GM12874 (cell line): ENCODE results near the gene CNNM2.

ENCODE experiments used
- CTCF ChIP-seq: IDR thresholded peaks from 2 replicates; pipeline ENCODE4 v1.5.1; 2011; ENCODE audit warnings: low read depth, mild to moderate bottlenecking, control low read depth, low read length, moderate library complexity; ENCODE audit not compliant: insufficient read depth

The CNNM2 gene

DNA sequence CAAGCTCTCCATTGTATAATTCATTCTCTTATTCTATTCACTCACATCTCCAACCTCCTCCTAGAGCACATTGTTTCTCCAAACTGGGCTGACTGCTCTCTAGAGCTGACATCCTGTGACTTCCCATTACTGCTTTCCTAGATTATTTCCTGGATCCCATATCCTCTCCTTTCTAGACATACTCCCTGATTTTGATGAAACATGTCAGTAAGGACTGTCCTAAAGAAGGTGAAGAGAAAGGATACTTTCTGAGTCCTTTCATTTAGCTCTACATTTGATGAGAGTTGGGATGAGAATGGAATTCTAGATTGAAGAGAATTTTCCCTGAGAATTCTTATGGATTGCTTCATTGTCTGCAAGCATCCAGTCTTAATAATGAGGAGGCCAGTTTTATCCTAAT, 78.8 kb downstream of the CNNM2 start:
- TF ChIP-seq CTCF, result no peak

DNA sequence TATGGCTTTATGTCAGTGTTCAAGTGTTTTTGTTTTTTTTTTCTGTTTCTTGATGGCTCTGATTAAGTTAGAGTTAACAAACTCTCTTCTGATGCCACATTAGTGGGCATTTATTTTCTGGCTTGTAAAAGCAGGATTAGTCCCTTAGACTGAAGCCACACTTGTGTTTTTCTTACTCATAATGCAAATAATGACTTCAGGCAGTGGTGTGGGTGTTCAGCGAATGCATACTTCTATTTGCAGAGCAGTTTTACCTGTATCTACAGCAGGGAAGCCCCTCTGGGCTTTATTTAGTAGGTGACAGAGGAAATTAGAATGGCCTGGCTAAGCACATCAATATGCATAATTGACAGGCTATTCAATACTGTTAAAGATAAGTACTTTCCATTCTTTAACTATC, 79.9 kb downstream of the CNNM2 start:
- TF ChIP-seq CTCF, result no peak

- TF ChIP-seq CTCF, result no peak
These were observed 80.4 kb downstream of the CNNM2 start for GRCh38 chr10:102998399-102998907.

- no peak for TF ChIP-seq CTCF
These were observed 88.9 kb downstream of the CNNM2 start for GRCh38 chr10:103007017-103007416.

DNA sequence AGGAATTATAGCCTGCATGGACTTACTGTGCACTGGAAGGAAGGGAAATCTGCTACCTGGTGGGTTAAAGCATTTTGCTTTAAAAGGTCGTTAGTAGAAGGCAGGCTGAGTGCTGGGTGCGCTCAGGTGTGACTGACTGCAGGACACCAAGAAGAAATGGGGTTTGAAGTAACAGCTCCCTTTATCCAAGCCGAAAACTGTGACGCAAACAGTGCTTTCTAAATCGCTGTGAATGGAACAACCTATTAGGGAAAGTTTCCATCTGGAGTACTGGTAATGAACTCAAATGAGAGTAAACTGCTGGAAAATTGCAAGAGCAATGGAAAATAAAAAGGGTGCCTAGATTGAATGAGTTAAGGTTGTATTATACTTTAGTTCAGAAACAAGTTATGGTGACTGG, 95.3 kb downstream of the CNNM2 start:
- TF ChIP-seq CTCF, result no peak

GRCh38 chr10:103019425-103019824, 101.3 kb downstream of the CNNM2 start:
- no peak for TF ChIP-seq CTCF

DNA sequence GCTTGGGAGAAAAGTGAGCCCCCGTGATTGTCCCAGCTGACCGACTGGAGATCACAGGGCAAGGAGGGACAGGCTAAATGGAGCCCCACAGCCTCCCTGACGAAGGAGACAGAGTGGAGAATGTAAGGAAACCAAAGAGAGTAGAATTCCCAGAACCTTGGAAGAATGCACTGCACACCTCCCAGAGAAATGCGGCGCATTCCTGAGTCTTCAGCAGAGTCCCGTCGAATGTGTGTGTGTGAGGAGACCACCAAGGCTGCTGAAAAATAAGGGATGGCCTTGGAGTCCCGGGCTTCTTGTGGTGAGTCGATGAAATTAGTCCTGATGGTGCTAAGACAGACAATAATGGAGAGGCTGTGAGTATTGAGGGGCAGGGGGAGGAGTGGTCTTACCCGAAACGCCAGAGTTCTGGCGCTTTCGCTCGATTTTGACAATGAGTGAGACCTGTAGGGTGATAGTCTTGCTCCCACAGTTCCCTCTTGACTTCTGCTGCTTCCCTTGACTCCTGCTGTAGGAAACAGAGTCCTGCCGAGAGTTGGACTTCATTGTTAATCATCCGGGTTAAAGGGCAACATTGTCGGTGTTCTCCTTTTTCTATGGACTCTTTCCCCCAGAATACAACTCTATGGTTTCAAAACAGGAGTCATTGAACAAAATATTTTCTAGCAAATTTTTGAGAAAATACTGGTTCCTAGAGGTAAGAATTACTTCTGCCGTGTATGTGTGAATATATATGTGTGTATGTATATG, 103.2 kb downstream of the CNNM2 start:
- TF ChIP-seq CTCF, result no peak
